HG02938 (cell line): Measurements from ENCODE around the gene MLF2.

ENCODE experiments used
- ATAC-seq: cut with Tn5 transposase; IDR thresholded peaks from one replicate; pipeline ENCODE4 v1.9.1; 2021; ENCODE audit warnings: mild to moderate bottlenecking, moderate library complexity; ENCODE audit not compliant: unreplicated experiment

Gene MLF2

DNA sequence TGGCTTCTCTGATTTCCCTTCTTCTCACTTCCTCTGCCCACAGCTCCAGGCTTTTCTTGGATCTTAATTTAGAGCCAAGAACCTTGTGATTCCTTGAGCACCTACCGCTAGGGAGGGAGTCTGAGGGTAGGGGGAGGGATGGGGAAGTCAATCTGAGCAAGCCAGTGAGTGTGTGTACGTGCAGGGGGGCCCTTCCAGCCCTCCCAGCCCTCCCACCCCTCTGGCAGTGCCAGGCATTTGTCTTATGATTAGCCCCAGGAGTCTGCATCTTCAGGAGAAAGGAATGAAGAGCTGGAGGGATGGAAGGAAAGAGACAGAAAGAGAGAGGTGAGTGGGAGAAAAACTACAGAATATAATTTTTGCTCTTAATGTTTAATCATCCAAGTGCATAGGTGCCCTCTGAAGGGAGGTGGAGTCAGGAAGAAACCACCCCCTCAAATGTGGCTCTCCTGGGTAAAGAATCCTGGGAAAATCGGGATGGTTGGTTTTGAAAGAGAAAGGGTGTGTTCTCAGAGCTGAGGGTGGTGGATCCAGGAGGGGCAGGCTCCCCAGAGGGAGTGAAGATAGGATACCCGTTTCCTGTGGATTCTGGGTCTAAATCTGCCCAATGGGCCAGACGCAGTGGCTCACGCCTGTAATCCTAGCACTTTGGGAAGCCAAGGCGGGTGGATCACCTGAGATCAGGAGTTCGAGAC is 54.4 kb downstream of the MLF2 start:
- ATAC-seq: no peak
